Activated B cell treated with CpG ODN at 0.5 μM for 24 hours (primary cell): ENCODE results near the gene RFX2. TPM values are rescaled to one million over a fixed set of nuclear protein-coding genes. Genes with fewer than 3 reads are reported as not detected.
A peak's percentile ranks its signal among the peaks of the same experiment; 100 is the strongest.

Source experiments
- ATAC-seq: fragments of 200-7000 bp; cut with Tn5 transposase; one replicate; pipeline ENCODE4 v1.10.0; 2021; ENCODE audit warnings: low read depth, mild to moderate bottlenecking, moderate library complexity
- CTCF ChIA-PET: fragments of 350-600 bp; sonication (Branson Sonifier 250); formaldehyde crosslinking; loops from one replicate; lab custom pipeline; 2021; ENCODE audit warnings: antibody characterized with exemption; lab: Charles Lee
- POLR2A ChIA-PET: fragments of 350-600 bp; sonication (Branson Sonifier 250); formaldehyde crosslinking; loops from one replicate; lab custom pipeline; 2021; ENCODE audit warnings: antibody characterized with exemption; lab: Charles Lee
- DNase-seq: peaks from one replicate; pipeline ENCODE4 v3.0.0; 2022
- H3K27ac Mint-ChIP-seq: one replicate; pipeline ENCODE4 v1.8.0; 2020; ENCODE audit warnings: mixed read lengths
- H3K27me3 Mint-ChIP-seq: one replicate; pipeline ENCODE4 v1.8.0; 2021; ENCODE audit warnings: mixed read lengths
- H3K36me3 Mint-ChIP-seq: one replicate; pipeline ENCODE4 v1.8.0; 2021; ENCODE audit warnings: low read depth, mixed read lengths
- H3K4me1 Mint-ChIP-seq: one replicate; pipeline ENCODE4 v1.8.0; 2021; ENCODE audit warnings: mixed read lengths
- H3K4me3 Mint-ChIP-seq: one replicate; pipeline ENCODE4 v1.8.0; 2020; ENCODE audit warnings: mild to moderate bottlenecking, mixed read lengths
- H3K9me3 Mint-ChIP-seq: one replicate; pipeline ENCODE4 v1.8.0; 2020; ENCODE audit warnings: mixed read lengths
- intact Hi-C: fragments of 100-400 bp; cut with micrococcal nuclease; formaldehyde crosslinking; loops from one replicate; pipeline ENCODE4 v1.15.1; 2024
- total RNA-seq: library from RNA; stranded (reverse); gene quantifications from 2 replicates; pipeline ENCODE4 v1.2.3, GENCODE V29; 2022
- TF ChIP-seq, protein P1 (sequence below): fragments of 200-600 bp; IDR thresholded peaks from one replicate; pipeline ENCODE4 v1.8.0; 2022; ENCODE audit warnings: antibody characterized with exemption, mild to moderate bottlenecking

Gene RFX2
- total RNA-seq, result 5.2 and 7.0 TPM in 2 replicates

DNA sequence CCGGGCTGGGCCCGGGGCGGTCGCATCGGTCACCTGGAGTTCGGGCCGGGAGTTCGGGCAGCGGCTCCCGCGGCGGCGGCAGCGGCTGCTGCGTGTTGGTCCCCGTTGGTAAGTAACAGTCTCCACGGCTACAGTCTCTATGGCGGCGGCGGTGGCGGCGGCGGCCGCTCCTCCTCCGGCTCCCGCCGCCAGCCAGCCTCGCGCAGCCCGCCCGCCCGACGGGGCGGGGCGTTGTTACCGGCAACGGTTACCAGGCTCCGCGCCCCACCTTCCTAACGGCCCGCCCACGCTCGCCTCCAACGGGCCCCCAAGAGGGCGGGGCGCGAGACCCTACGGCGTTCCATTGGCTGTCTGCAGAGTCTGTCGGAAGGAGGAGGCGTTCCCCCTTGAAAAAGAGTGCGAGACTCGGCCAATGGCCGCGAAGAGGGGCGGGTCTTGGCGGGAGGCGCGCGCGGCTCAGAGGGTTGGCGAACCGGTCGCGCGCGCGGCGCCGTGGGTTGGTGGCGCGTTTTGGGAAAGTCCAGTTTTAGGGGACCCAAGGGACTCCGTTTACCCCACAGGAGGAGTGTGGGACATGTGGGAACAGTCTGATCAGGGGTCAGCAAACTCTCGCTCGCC, at the start of gene RFX2:
Gene RFX2, minus strand, starts transcription at position 141 of the 618 bp plus-strand sequence. CDS start 63,004 bp downstream, outside the sequence.
- Mint-ChIP-seq H3K27me3 (peaks cover 12% of the 10 kb centered on the region), H3K9me3 (no peaks in the 10 kb centered on the region), H3K4me3 (peak within 1 kb of the TSS; percentile 87), H3K4me1 (peaks cover 22% of the 10 kb centered on the region), H3K27ac (peak within 1 kb of the TSS; percentile 77), H3K36me3 (no peaks in the 10 kb centered on the region)
- ChIA-PET POLR2A (interaction anchor here (1.0 to 1.5 kb wide), 3 partner anchors 10 to 62 kb away, joined by 5 to 15 read pairs (median 7); no protein-coding TSS in a partner anchor), CTCF (interaction anchor here (1.4 kb wide), 1 partner anchor 61 kb away, joined by 6 read pairs; no protein-coding TSS in a partner anchor)
- TF ChIP-seq, protein P1, sequence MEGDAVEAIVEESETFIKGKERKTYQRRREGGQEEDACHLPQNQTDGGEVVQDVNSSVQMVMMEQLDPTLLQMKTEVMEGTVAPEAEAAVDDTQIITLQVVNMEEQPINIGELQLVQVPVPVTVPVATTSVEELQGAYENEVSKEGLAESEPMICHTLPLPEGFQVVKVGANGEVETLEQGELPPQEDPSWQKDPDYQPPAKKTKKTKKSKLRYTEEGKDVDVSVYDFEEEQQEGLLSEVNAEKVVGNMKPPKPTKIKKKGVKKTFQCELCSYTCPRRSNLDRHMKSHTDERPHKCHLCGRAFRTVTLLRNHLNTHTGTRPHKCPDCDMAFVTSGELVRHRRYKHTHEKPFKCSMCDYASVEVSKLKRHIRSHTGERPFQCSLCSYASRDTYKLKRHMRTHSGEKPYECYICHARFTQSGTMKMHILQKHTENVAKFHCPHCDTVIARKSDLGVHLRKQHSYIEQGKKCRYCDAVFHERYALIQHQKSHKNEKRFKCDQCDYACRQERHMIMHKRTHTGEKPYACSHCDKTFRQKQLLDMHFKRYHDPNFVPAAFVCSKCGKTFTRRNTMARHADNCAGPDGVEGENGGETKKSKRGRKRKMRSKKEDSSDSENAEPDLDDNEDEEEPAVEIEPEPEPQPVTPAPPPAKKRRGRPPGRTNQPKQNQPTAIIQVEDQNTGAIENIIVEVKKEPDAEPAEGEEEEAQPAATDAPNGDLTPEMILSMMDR, result no peak
- intact Hi-C loops, result loop anchor here (1.0 to 10.0 kb wide), 5 partner anchors 10 to 976 kb away; partner anchors contain the start of gene RANBP3
- ATAC-seq, result peak; percentile 98
- peak; percentile 99 for DNase-seq

- no peak overlapping the region for H3K27ac Mint-ChIP-seq
- DNase-seq, result no peak
- peaks cover under 1% of the 10 kb centered on the region for H3K4me1 Mint-ChIP-seq
- CTCF ChIA-PET, result no interaction called here
- POLR2A ChIA-PET, result no interaction called here
- TF ChIP-seq, protein P1, result no peak
- H3K27me3 Mint-ChIP-seq, result no peaks in the 10 kb centered on the region
- H3K9me3 Mint-ChIP-seq, result peaks cover 12% of the 10 kb centered on the region
- ATAC-seq, result no peak
- H3K4me3 Mint-ChIP-seq, result no peak overlapping the region
- H3K36me3 Mint-ChIP-seq, result no peaks in the 10 kb centered on the region
- intact Hi-C loops, result no loop called here
These were observed 45.7 kb upstream of the RFX2 start for GRCh38 chr19:6156033-6156432.

DNA sequence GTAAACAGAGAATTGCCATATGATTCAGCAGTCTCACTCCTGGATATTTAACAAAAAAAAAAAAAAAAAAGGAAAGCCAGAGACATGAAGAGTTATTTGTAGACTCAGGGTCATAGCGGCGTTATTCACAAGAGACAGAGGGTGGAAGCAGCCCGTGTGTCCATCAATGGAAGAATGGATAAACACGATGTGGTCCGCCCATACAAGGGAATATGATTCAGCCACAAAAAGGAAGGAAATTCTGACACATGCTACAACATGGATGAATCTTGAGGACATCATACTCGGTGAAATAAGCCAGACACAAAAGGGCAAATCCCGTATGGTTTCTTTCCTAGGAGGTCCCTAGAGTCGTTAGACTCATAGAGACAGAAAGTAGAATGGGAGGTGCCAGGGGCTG, 40.0 kb upstream of the RFX2 start:
- Mint-ChIP-seq H3K4me3 (no peak overlapping the region), H3K27ac (no peak overlapping the region), H3K27me3 (peaks cover 4% of the 10 kb centered on the region), H3K4me1 (no peaks in the 10 kb centered on the region), H3K36me3 (no peaks in the 10 kb centered on the region), H3K9me3 (peaks cover 6% of the 10 kb centered on the region)
- POLR2A ChIA-PET, result interaction anchor here (0.7 kb wide), 1 partner anchor 385 kb away, joined by 5 read pairs; no protein-coding TSS in a partner anchor
- intact Hi-C loops, result no loop called here
- DNase-seq (no peak), ATAC-seq (no peak)
- TF ChIP-seq, protein P1, result no peak
- CTCF ChIA-PET, result no interaction called here

- TF ChIP-seq, protein P1, result no peak
- Mint-ChIP-seq H3K36me3 (no peaks in the 10 kb centered on the region), H3K27me3 (peaks cover 14% of the 10 kb centered on the region), H3K4me1 (peaks cover 5% of the 10 kb centered on the region), H3K9me3 (no peaks in the 10 kb centered on the region), H3K4me3 (no peak overlapping the region), H3K27ac (no peak overlapping the region)
- intact Hi-C loops, result no loop called here
- no peak for DNase-seq
- ChIA-PET POLR2A (interaction anchor here (0.6 kb wide), 1 partner anchor 19 kb away, joined by 3 read pairs; no protein-coding TSS in a partner anchor), CTCF (no interaction called here)
- no peak for ATAC-seq
These were observed 30.9 kb upstream of the RFX2 start for GRCh38 chr19:6141217-6141616.

- H3K4me3 Mint-ChIP-seq, result no peak overlapping the region
- ATAC-seq (no peak), DNase-seq (no peak)
- ChIA-PET POLR2A (no interaction called here), CTCF (no interaction called here)
- peaks cover 5% of the 10 kb centered on the region for H3K4me1 Mint-ChIP-seq
- H3K36me3 Mint-ChIP-seq, result no peaks in the 10 kb centered on the region
- intact Hi-C loops, result no loop called here
- H3K27ac Mint-ChIP-seq, result no peak overlapping the region
- H3K27me3 Mint-ChIP-seq, result peaks cover 10% of the 10 kb centered on the region
- TF ChIP-seq, protein P1, result no peak
- no peaks in the 10 kb centered on the region for H3K9me3 Mint-ChIP-seq
These were observed 28.2 kb upstream of the RFX2 start for GRCh38 chr19:6138511-6138910.
